ENCODE data around the gene SCUBE3.

Gene SCUBE3

GRCh38 chr6:35242906-35243305 lies 29.1 kb downstream of the SCUBE3 start:
- DNase-seq: no peak

- DNase-seq: no peak
Measured at GRCh38 chr6:35243386-35243958, 29.7 kb downstream of the SCUBE3 start.

GRCh38 chr6:35244551-35244950 lies 30.8 kb downstream of the SCUBE3 start:
- DNase-seq: no peak

- DNase-seq: no peak
Measured at GRCh38 chr6:35247642-35248231, 34.0 kb downstream of the SCUBE3 start.

- DNase-seq: no peak
Measured at GRCh38 chr6:35248300-35248699, 34.5 kb downstream of the SCUBE3 start.

GRCh38 chr6:35248965-35249364 lies 35.2 kb downstream of the SCUBE3 start:
- no peak for DNase-seq

- DNase-seq: no peak
Measured at GRCh38 chr6:35251949-35252348, 38.2 kb downstream of the SCUBE3 start.

GRCh38 chr6:35253249-35253648 lies 39.5 kb downstream of the SCUBE3 start:
- no peak for DNase-seq

GRCh38 chr6:35258336-35258735 lies 44.6 kb downstream of the SCUBE3 start:
- no peak for DNase-seq

GRCh38 chr6:35258858-35259193 lies 45.1 kb downstream of the SCUBE3 start:
- DNase-seq: peak; percentile 32

- peak; percentile 98 for DNase-seq
Measured at GRCh38 chr6:35259194-35259947, 45.6 kb downstream of the SCUBE3 start, which contains the start of gene ZNF76. TSS of gene ZNF76 (plus strand) at chr6:35259735. CDS start at chr6:35281152, 21,417 bp downstream.

GRCh38 chr6:35259948-35260590 lies 46.3 kb downstream of the SCUBE3 start:
- DNase-seq: peak; percentile 54

GRCh38 chr6:35260591-35261570 lies 47.1 kb downstream of the SCUBE3 start:
- peak; percentile 30 for DNase-seq

- DNase-seq: no peak
Measured at GRCh38 chr6:35262596-35262995, 48.8 kb downstream of the SCUBE3 start.

GRCh38 chr6:35264550-35265274 lies 51.0 kb downstream of the SCUBE3 start:
- DNase-seq: no peak

GRCh38 chr6:35265523-35265922 lies 51.8 kb downstream of the SCUBE3 start:
- no peak for DNase-seq

- DNase-seq: no peak
Measured at GRCh38 chr6:35267446-35267845, 53.7 kb downstream of the SCUBE3 start.

- no peak for DNase-seq
Measured at GRCh38 chr6:35267897-35268296, 54.1 kb downstream of the SCUBE3 start.

- DNase-seq: no peak
Measured at GRCh38 chr6:35272005-35272404, 58.2 kb downstream of the SCUBE3 start.

- no peak for DNase-seq
Measured at GRCh38 chr6:35273822-35274559, 60.2 kb downstream of the SCUBE3 start.

GRCh38 chr6:35275744-35276260 lies 62.0 kb downstream of the SCUBE3 start:
- DNase-seq: no peak
